H1 (cell line): ENCODE results near the gene BCAS3. TPM values are rescaled to one million over a fixed set of nuclear protein-coding genes. Genes with fewer than 3 reads are reported as not detected.

Experiments used
- CTCF ChIA-PET: fragments of 300-600 bp; sonication (Branson Sonifier 250); formaldehyde crosslinking; loops from one replicate; lab custom pipeline; 2021; ENCODE audit not compliant: partially characterized antibody; lab: Charles Lee
- POLR2A ChIA-PET: fragments of 300-600 bp; sonication (Branson Sonifier 250); formaldehyde crosslinking; loops from one replicate; lab custom pipeline; 2021; ENCODE audit warnings: inconsistent platforms; ENCODE audit not compliant: partially characterized antibody; lab: Charles Lee
- DNase-seq, 2 experiments: peaks; one replicate each; pipeline versions ENCODE4 v3.0.0 to v3.0.0-alpha.2; 2010 to 2022; ENCODE audit warnings: low spot score in 2 of 2, low read depth in 1 of 2, mixed read lengths in 1 of 2
- FAIRE-seq: peaks from 2 replicates; lab custom pipeline; 2011; peaks lifted over from hg19 to GRCh38; lab: Jason Lieb, UNC
- H2AFZ ChIP-seq: 2 replicates; pipeline ENCODE4 v1.8.1; 2012; ENCODE audit warnings: low read length, inconsistent platforms
- H2AK5ac ChIP-seq: 2 replicates; pipeline ENCODE4 v1.6.1; 2013; ENCODE audit warnings: low read depth, low read length
- H2BK120ac ChIP-seq: replicated peaks from 2 replicates; pipeline ENCODE3; 2013; ENCODE audit warnings: low read depth, low read length, inconsistent platforms
- H2BK12ac ChIP-seq: 2 replicates; pipeline ENCODE4 v1.6.1; 2013; ENCODE audit warnings: low read depth, low read length
- H2BK15ac ChIP-seq: 2 replicates; pipeline ENCODE4 v1.6.1; 2013; ENCODE audit warnings: low read length
- H2BK20ac ChIP-seq: 2 replicates; pipeline ENCODE4 v1.6.1; 2013; ENCODE audit warnings: low read length
- H2BK5ac ChIP-seq: 2 replicates; pipeline ENCODE4 v1.6.1; 2013; ENCODE audit warnings: low read depth, low read length
- H3K14ac ChIP-seq: 2 replicates; pipeline ENCODE4 v1.6.1; 2013; ENCODE audit warnings: inconsistent platforms; ENCODE audit not compliant: insufficient read length
- H3K18ac ChIP-seq: 2 replicates; pipeline ENCODE4 v1.6.1; 2013; ENCODE audit warnings: low read length; ENCODE audit errors: extremely low read depth
- H3K23ac ChIP-seq: 2 replicates; pipeline ENCODE4 v1.6.1; 2013; ENCODE audit warnings: inconsistent platforms; ENCODE audit not compliant: insufficient read length
- H3K23me2 ChIP-seq: 2 replicates; pipeline ENCODE4 v1.6.1; 2013; ENCODE audit warnings: low read depth, low read length
- H3K27ac ChIP-seq: 2 replicates; pipeline ENCODE4 v1.6.1; 2011; ENCODE audit warnings: low read depth, low read length, inconsistent platforms
- H3K27me3 ChIP-seq, 4 experiments: replicated peaks in 1 of 4; 1 replicate in 1 of 4; 2 replicates in 3 of 4; pipeline versions ENCODE4 v1.6.1 to v1.8.1; 2011 to 2013; ENCODE audit warnings: low read length in 3 of 4, mild to moderate bottlenecking in 3 of 4, inconsistent platforms in 2 of 4, mixed read lengths in 2 of 4, moderate library complexity in 1 of 4; ENCODE audit not compliant: control insufficient read depth in 3 of 4, insufficient read depth in 3 of 4; ENCODE audit errors: extremely low read depth in 1 of 4
- H3K36me3 ChIP-seq, 4 experiments: 2 replicates each; pipeline versions ENCODE4 v1.6.1 to v1.8.1; 2011 to 2013; ENCODE audit warnings: mild to moderate bottlenecking in 4 of 4, low read length in 3 of 4, moderate library complexity in 2 of 4, control low read depth in 1 of 4, inconsistent platforms in 1 of 4; ENCODE audit not compliant: insufficient read depth in 4 of 4, control insufficient read depth in 2 of 4
- H3K4ac ChIP-seq: replicated peaks from 2 replicates; pipeline ENCODE3; 2013; ENCODE audit warnings: low read length, low read depth, mixed read lengths, inconsistent platforms; ENCODE audit not compliant: insufficient read length
- H3K4me1 ChIP-seq, 4 experiments: replicated peaks in 1 of 4; 1 replicate in 1 of 4; 2 replicates in 3 of 4; pipeline versions ENCODE4 v1.6.1 to v1.8.1; 2011 to 2013; ENCODE audit warnings: low read length in 3 of 4, inconsistent platforms in 2 of 4, mixed read lengths in 1 of 4; ENCODE audit not compliant: insufficient read depth in 4 of 4, control insufficient read depth in 3 of 4
- H3K4me2 ChIP-seq, 2 experiments: 2 replicates each; pipeline versions ENCODE4 v1.6.1 to v1.8.1; 2011 to 2013; ENCODE audit warnings: low read depth in 2 of 2, low read length in 2 of 2, control low read depth in 1 of 2, inconsistent platforms in 1 of 2, mild to moderate bottlenecking in 1 of 2; ENCODE audit not compliant: insufficient read depth in 1 of 2
- H3K4me3 ChIP-seq, 4 experiments: fragments of 200-600, 300-600 bp in 1 of 4; sonication (generic), shearing (Covaris generic), sonication (Bioruptor Twin) in 1 of 4; 2 replicates each; pipeline versions ENCODE4 v1.5.1 to v1.8.1; 2011 to 2016; ENCODE audit warnings: low read length in 4 of 4, low read depth in 3 of 4, control low read depth in 2 of 4, inconsistent platforms in 2 of 4, mild to moderate bottlenecking in 2 of 4, mixed read lengths in 1 of 4, moderate library complexity in 1 of 4; ENCODE audit not compliant: insufficient read depth in 2 of 4; ENCODE audit errors: extremely low read depth in 1 of 4
- H3K56ac ChIP-seq: replicated peaks from 2 replicates; pipeline ENCODE3; 2013; ENCODE audit warnings: low read depth, mild to moderate bottlenecking, mixed read lengths, low read length, inconsistent platforms; ENCODE audit not compliant: insufficient read length
- H3K79me1 ChIP-seq: 2 replicates; pipeline ENCODE4 v1.6.1; 2013; ENCODE audit warnings: low read depth, low read length, control low read depth
- H3K79me2 ChIP-seq, 2 experiments: 2 replicates each; pipeline versions ENCODE4 v1.6.1 to v1.8.1; 2012 to 2013; ENCODE audit warnings: low read length in 2 of 2, mild to moderate bottlenecking in 2 of 2, inconsistent platforms in 1 of 2; ENCODE audit not compliant: insufficient read depth in 2 of 2, control insufficient read depth in 1 of 2
- H3K9ac ChIP-seq, 4 experiments: replicated peaks in 1 of 4; 1 replicate in 1 of 4; 2 replicates in 3 of 4; pipeline versions ENCODE4 v1.6.1 to v1.8.1; 2011 to 2013; ENCODE audit warnings: low read depth in 3 of 4, low read length in 3 of 4, control low read depth in 2 of 4, mild to moderate bottlenecking in 2 of 4, moderate library complexity in 2 of 4, inconsistent platforms in 1 of 4; ENCODE audit errors: extremely low read depth in 1 of 4
- H3K9me3 ChIP-seq, 2 experiments: 2 replicates each; pipeline versions ENCODE4 v1.6.1 to v1.8.1; 2012 to 2013; ENCODE audit warnings: mild to moderate bottlenecking in 2 of 2, moderate library complexity in 2 of 2, control low read depth in 1 of 2, inconsistent platforms in 1 of 2, low read depth in 1 of 2, low read length in 1 of 2, mixed read lengths in 1 of 2; ENCODE audit not compliant: insufficient read depth in 2 of 2
- H4K20me1 ChIP-seq, 2 experiments: replicated peaks in 1 of 2; 2 replicates each; pipeline versions ENCODE3 to v1.8.1; 2011 to 2013; ENCODE audit warnings: inconsistent platforms in 2 of 2, low read length in 2 of 2, mild to moderate bottlenecking in 1 of 2; ENCODE audit not compliant: insufficient read depth in 2 of 2, control insufficient read depth in 1 of 2
- H4K5ac ChIP-seq: 2 replicates; pipeline ENCODE4 v1.6.1; 2013; ENCODE audit warnings: low read length, low read depth, mixed read lengths, inconsistent platforms; ENCODE audit not compliant: insufficient read length
- H4K8ac ChIP-seq: 2 replicates; pipeline ENCODE4 v1.8.0; 2013; ENCODE audit warnings: mild to moderate bottlenecking, moderate library complexity, low read length, inconsistent platforms; ENCODE audit not compliant: insufficient read depth; ENCODE audit errors: extremely low read depth
- H4K91ac ChIP-seq: replicated peaks from 2 replicates; pipeline ENCODE3; 2013; ENCODE audit warnings: low read length, mixed read lengths, inconsistent platforms; ENCODE audit not compliant: insufficient read length
- BRCA1 ChIP-seq: IDR thresholded peaks from 2 replicates; pipeline ENCODE4 v1.6.1; 2012; ENCODE audit warnings: low read depth, low read length, improper control_type of control experiment
- MAX ChIP-seq: IDR thresholded peaks from 2 replicates; pipeline ENCODE4 v1.6.1; 2012; ENCODE audit warnings: inconsistent platforms
- RAD21 ChIP-seq, 2 experiments: IDR thresholded peaks in 1 of 2; conservative IDR thresholded peaks in 1 of 2; 2 replicates each; pipeline ENCODE4 v1.6.1; 2011; ENCODE audit warnings: low read depth in 2 of 2, low read length in 2 of 2, improper control_type of control experiment in 1 of 2, inconsistent platforms in 1 of 2, mild to moderate bottlenecking in 1 of 2, moderate library complexity in 1 of 2
- RBBP5 ChIP-seq: IDR thresholded peaks from 2 replicates; pipeline ENCODE4 v1.7.1; 2012; ENCODE audit warnings: low read depth, mild to moderate bottlenecking, inconsistent platforms, low read length, moderate library complexity, borderline replicate concordance
- SIRT6 ChIP-seq: IDR thresholded peaks from one replicate; pipeline ENCODE4 v1.7.1; 2012; ENCODE audit warnings: low read length, inconsistent platforms
- polyA plus RNA-seq, 7 experiments: library from polyadenylated mRNA; depleted of rRNA in 3 of 7; stranded (reverse) in 5 of 7; unstranded in 2 of 7; fragments of >200 nt in 5 of 7; fragments of 200-250 nt in 2 of 7; gene quantifications; 1 replicate in 5 of 7; 2 replicates in 1 of 7; 4 replicates in 1 of 7; pipeline versions ENCODE4 v1.2.1 to v1.2.3, GENCODE V29; 2011 to 2013; ENCODE audit warnings: missing spikeins in 2 of 7, mixed read lengths in 2 of 7
- total RNA-seq: library from RNA; stranded (reverse); fragmentation: NEBNext Ultra II Directional; extraction: Animal tissue kit (Norgen Biotek cat#: 25700); gene quantifications from 2 replicates; pipeline ENCODE4 v1.2.1, GENCODE V29; 2021

Gene BCAS3
- total and polyA plus RNA-seq, 2 of the 8 experiments (the other 6 are each of a cell fraction or from before 2014, with no cell fraction given), result 9.9 to 13.3 TPM

GRCh38 chr17:60970741-60971140 lies 293.1 kb downstream of the BCAS3 start:
- Histone ChIP-seq H3K27ac (no peak overlapping the region), H3K23ac (no peak overlapping the region), H3K14ac (no peak overlapping the region), H2AK5ac (no peak overlapping the region), H3K27me3 (no peaks in the 10 kb centered on the region), H2AFZ (no peak overlapping the region), H4K5ac (no peak overlapping the region), H3K36me3 (no peaks in the 10 kb centered on the region), H3K4me3 (no peak overlapping the region), H3K4me2 (no peak overlapping the region), H3K18ac (no peak overlapping the region), H3K23me2 (no peaks in the 10 kb centered on the region), H2BK20ac (no peak overlapping the region), H3K4ac (no peak overlapping the region), H3K9ac (no peak overlapping the region), H3K79me2 (no peaks in the 10 kb centered on the region), H2BK15ac (no peak overlapping the region), H2BK12ac (no peak overlapping the region), H4K8ac (no peak overlapping the region), H3K9me3 (no peaks in the 10 kb centered on the region), H3K56ac (no peak overlapping the region), H3K79me1 (0 out of 2 replicates have a peak, but pooled peaks cover 2% of the 10 kb centered on the region), H3K4me1 (no peaks in the 10 kb centered on the region; a peak in 1 of 7 replicates), H4K20me1 (no peaks in the 10 kb centered on the region), H2BK120ac (no peak overlapping the region), H4K91ac (no peak overlapping the region), H2BK5ac (no peak overlapping the region)
- CTCF ChIA-PET, result interaction anchor here (0.7 to 3.0 kb wide), 16 partner anchors 11 to 439 kb away, joined by 3 to 22 read pairs (median 4); partner anchors contain the start of gene TBX2
- POLR2A ChIA-PET, result no interaction called here
- FAIRE-seq, result no peak
- no peak for DNase-seq
- TF ChIP-seq RBBP5 (no peak), MAX (no peak), SIRT6 (no peak), RAD21 (IDR thresholded peaks at IDR 0.05 in 1 of 2, conservative IDR thresholded peaks at IDR 0.05 in 1 of 2; ENCODE audit: low read depth in 2 of 2, low read length in 2 of 2) (no peak), BRCA1 (no peak)
